SIG-M5 treated with dmso at 0.1 percent for 504 hours (cell line): ENCODE results near the gene NAALADL1.
"Not testable (repeated sequence)": the region's sequence is repeated elsewhere in the genome, so short reads cannot be mapped to it uniquely, and the experiment has no call there.

Source experiments
- DNase-seq: peaks from one replicate; lab custom pipeline; 2025; ENCODE audit not compliant: unreplicated experiment; lab: John Stamatoyannopoulos, UW

Gene NAALADL1

GRCh38 chr11:65051398-65051858 is 6.9 kb downstream of the NAALADL1 start:
- DNase-seq, result no peak

- no peak for DNase-seq
These were observed 10.6 kb downstream of the NAALADL1 start for GRCh38 chr11:65047581-65048422.

- DNase-seq, result no peak
These were observed 12.6 kb downstream of the NAALADL1 start for GRCh38 chr11:65045728-65046127.

DNA sequence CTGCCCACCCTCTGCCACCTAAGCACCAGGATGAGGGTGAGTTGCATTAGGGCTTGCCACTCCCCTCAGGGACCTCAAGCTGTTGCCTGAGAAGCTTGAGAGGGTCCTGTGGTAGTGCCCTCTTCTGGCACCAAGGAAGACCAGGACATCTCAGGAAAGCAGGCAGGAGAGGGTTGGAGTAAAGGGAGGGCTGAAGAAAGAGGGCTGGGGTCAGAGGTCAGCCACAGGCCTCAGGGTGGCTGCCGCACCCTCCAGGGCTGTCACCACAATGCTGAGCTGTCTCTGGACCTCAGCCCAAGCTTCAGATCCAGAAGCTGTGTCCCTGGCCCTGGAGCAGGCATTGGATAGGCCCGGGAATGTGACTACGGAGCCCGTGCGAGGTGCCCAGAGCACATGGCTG is 13.3 kb downstream of the NAALADL1 start:
- DNase-seq, result no peak

- peak; percentile 46 for DNase-seq
These were observed 14.4 kb downstream of the NAALADL1 start for GRCh38 chr11:65043881-65044501.

DNA sequence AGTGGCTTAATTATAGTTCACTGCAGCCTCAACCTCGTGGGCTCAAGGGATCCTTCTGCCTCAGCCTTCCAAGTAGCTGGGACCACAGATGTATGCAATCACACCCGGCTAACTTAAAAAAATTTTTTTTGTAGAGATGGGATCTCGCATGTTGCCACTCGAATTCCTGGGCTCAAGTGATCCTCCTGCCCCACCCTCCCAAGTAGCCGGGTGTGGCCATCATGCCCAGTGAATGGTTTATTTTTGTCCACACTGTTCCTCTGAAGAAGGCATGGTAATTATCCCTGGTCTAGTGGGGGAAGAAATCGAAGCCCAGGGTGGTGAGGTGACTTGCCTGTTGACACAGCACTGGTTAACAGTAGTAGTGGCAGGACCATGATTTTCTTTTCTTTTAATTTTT is 15.5 kb downstream of the NAALADL1 start:
- no peak for DNase-seq

DNA sequence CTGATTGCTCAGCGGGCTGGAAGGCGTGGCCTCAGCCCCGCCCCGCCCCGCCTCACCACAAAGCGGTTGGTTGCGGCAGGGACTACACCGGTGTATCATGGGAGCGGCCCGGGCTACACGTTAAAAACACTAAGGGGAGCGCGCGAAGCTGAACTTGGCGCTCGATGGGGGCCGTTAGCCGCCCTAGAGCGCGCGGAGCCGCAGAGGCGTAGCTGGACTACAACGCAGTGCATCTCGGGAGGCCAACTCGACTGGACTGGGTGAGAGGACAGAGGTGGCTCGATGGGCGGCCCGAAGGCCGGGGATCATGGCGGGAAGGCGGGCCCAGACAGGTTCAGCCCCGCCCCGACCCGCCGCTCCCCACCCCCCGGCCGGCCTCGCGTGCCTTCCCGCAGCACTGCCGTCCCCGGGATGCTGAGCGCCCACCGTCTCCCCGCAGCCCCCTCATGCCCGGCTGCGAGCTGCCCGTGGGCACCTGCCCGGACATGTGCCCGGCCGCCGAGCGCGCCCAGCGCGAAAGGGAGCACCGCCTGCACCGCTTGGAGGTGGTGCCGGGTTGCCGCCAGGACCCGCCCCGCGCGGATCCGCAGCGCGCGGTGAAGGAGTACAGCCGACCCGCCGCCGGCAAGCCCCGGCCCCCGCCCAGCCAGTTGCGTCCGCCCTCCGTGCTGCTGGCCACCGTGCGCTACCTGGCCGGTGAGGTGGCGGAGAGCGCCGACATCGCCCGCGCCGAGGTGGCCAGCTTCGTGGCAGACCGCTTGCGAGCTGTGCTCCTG is 17.3 kb downstream of the NAALADL1 start, which contains the start of gene SAC3D1:
Gene SAC3D1, plus strand, starts transcription at position 364 of the 776 bp plus-strand sequence. Its CDS starts 83 bp downstream, at position 447.
- DNase-seq, result peak; percentile 93

DNA sequence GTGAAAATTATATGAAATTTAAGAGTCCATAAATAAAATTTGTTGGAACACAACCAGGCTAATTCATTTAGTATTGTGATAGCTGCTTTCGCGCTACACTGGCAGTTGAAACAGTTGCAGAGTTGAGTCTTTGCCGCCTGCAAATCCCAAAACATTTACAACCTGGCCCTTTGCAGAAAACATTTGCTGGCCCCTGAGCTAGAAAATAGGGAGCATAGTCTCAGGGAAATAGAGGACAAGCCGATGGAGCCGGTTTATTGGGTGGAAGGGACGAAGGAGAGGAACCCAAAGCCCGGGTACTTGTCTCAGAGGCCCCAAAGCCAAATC is 17.9 kb downstream of the NAALADL1 start:
- DNase-seq, result no peak

DNA sequence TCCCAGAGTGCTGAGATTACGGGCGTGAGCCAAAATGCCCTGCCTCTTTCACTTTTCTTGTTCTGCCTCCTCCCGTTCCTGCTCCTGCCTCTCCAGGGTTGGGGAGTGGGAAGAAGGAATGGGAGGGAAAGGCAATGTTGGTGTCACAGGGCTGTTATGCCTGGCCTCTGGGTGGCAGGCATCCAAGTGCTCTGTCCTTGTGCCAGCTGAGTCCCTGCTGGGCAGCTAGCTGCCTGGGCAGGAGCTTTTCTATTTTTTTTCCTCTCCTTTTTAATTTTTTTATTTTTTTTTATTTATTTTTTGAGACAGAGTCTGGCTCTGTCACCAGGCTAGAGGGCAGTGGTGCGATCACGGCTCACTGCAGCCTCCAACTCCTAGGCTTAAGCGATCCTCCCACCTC is 21.4 kb downstream of the NAALADL1 start:
- DNase-seq, result no peak

DNA sequence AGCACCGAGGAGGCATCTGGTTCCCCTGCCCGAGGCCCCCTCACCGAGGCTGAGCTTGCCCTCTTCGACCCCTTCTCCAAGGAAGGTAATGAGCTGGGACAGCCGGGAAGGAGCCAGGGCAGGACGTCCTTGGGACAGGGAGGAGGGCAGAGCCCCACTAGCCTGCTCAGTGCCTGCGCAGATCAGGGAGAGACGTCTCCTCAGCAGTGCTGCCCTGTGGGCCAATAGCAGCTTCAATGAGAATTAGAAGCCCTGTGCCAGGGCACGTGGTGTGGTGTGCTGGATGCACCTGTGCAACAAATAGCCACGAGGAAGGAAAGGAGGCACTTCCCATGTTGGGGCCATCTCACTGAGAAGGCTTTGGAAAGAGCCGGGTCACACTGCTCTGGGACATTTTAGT is 22.8 kb downstream of the NAALADL1 start:
- no peak for DNase-seq

GRCh38 chr11:65034423-65034822 is 23.9 kb downstream of the NAALADL1 start:
- no peak for DNase-seq

GRCh38 chr11:65032216-65032615 is 26.1 kb downstream of the NAALADL1 start:
- DNase-seq, result no peak

GRCh38 chr11:65027213-65028067 is 30.9 kb downstream of the NAALADL1 start, which contains the start of gene SNX15:
Gene SNX15 (plus strand): TSS chr11:65027439. CDS start chr11:65027538, 99 bp downstream.
- peak; percentile 97 for DNase-seq

GRCh38 chr11:65026810-65027209 is 31.5 kb downstream of the NAALADL1 start:
- DNase-seq, result no peak

GRCh38 chr11:65023502-65023901 is 34.9 kb downstream of the NAALADL1 start:
- not testable (repeated sequence) for DNase-seq

DNA sequence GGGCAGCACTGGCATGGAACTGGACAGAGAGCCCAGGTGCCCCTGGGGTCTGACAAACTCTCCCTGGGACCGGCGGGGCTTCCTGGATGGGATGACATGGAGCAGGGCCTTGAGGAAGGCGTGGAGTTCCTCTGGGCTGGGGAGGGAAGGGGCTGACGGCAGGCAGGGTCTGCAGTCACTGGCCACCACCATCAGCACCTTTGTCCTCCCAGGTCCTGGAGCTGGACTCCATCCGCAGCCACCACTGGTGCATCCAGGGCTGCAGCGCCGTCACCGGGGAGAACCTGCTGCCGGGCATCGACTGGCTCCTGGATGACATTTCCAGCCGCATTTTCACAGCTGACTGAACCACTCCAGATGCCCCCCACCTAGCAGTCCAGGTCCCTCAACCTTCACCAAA is 36.8 kb downstream of the NAALADL1 start:
- no peak for DNase-seq

GRCh38 chr11:65021003-65021402 is 37.4 kb downstream of the NAALADL1 start:
- DNase-seq, result no peak

DNA sequence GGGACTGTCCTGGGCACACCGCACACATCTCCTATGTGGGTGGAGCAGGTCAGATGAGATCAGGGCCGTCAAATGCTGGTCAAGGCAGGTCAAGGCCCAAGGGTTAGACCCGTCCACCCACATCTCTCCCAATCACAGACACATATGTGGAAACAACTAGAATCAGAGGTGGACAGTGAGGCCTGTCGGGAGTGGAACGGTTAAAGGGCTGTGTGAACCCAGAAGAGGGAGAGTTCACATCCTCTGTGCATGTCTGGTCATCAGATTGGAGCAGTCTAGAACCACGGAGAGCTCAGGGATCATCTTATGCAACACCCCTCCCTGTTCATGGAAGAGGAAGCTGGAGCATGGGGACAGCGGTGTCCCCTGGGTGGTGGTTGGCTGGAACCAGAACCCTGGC is 38.5 kb downstream of the NAALADL1 start:
- no peak for DNase-seq

GRCh38 chr11:65017937-65018336 is 40.4 kb downstream of the NAALADL1 start:
- DNase-seq, result no peak

DNA sequence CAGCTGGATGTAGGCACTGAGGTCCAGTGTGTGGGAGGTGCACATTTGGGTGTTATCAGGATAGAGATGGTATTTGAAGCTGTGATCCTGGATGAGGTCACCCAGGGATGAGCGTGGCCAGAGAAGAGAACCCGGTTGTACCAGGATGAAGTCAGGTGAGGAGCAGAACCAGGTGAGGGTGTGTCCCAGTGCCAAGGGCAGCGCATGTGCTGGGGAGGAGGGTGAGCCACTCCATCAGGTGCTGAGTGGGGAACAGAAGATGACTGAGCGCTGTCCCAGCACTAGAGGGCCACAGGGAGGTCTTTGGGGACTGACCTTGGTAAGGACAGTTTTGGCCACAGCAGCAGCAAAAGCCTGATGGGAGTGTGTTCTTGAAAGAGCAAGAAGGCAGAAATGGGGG is 41.6 kb downstream of the NAALADL1 start:
- DNase-seq, result no peak
